Fibroblast of upper back skin (primary cell): ENCODE results near the gene SLC2A6.

Experiments
- DNase-seq: peaks from one replicate; pipeline ENCODE4 v3.0.0-alpha.2; 2013

SLC2A6 gene

GRCh38 chr9:133515240-133515610 is 36.3 kb upstream of the SLC2A6 start:
- DNase-seq, result no peak

- DNase-seq, result no peak
These were observed 35.8 kb upstream of the SLC2A6 start for GRCh38 chr9:133514460-133515239.

- no peak for DNase-seq
These were observed 34.6 kb upstream of the SLC2A6 start for GRCh38 chr9:133513214-133514100.

- no peak for DNase-seq
These were observed 33.6 kb upstream of the SLC2A6 start for GRCh38 chr9:133512253-133513213.

- no peak for DNase-seq
These were observed 32.7 kb upstream of the SLC2A6 start for GRCh38 chr9:133511607-133512006.

- DNase-seq, result no peak
These were observed 32.1 kb upstream of the SLC2A6 start for GRCh38 chr9:133510926-133511505.

GRCh38 chr9:133509179-133510083 is 30.5 kb upstream of the SLC2A6 start:
- DNase-seq, result peak; percentile 25

- no peak for DNase-seq
These were observed 29.1 kb upstream of the SLC2A6 start for GRCh38 chr9:133508046-133508445.

GRCh38 chr9:133507246-133507965 is 28.5 kb upstream of the SLC2A6 start:
- DNase-seq, result no peak

GRCh38 chr9:133506653-133507038 is 27.7 kb upstream of the SLC2A6 start:
- DNase-seq, result peak; percentile 76

GRCh38 chr9:133505901-133506652 is 27.2 kb upstream of the SLC2A6 start:
- peak; percentile 71 for DNase-seq

- DNase-seq, result peak; percentile 31
These were observed 26.4 kb upstream of the SLC2A6 start for GRCh38 chr9:133505186-133505830.

GRCh38 chr9:133502112-133502511 is 23.2 kb upstream of the SLC2A6 start:
- no peak for DNase-seq

- DNase-seq, result no peak
These were observed 21.0 kb upstream of the SLC2A6 start for GRCh38 chr9:133499892-133500270.

- no peak for DNase-seq
These were observed 20.4 kb upstream of the SLC2A6 start for GRCh38 chr9:133499132-133499891.

GRCh38 chr9:133496861-133497842 is 18.3 kb upstream of the SLC2A6 start:
- DNase-seq, result no peak
